HAP-1 (cell line): ENCODE results near the gene TNKS1BP1.

ENCODE experiments used
- DNase-seq, 2 experiments: peaks; one replicate each; pipeline ENCODE4 v3.0.0-alpha.2; 2016 to 2020; ENCODE audit warnings: low spot score in 2 of 2
- H3K27me3 ChIP-seq: fragments of 250-450 bp; sonication (Bioruptor Pico); 2 replicates; pipeline ENCODE4 v1.5.1; 2020; ENCODE audit warnings: low read depth, mild to moderate bottlenecking, moderate library complexity
- H3K36me3 ChIP-seq: fragments of 250-450 bp; sonication (Bioruptor Pico); replicated peaks from 2 replicates; pipeline ENCODE4 v1.5.1; 2020; ENCODE audit warnings: mild to moderate bottlenecking
- H3K4me1 ChIP-seq: fragments of 250-450 bp; sonication (Bioruptor Pico); 2 replicates; pipeline ENCODE4 v1.5.1; 2020; ENCODE audit warnings: mild to moderate bottlenecking
- H3K4me3 ChIP-seq: fragments of 250-450 bp; sonication (Bioruptor Pico); 2 replicates; pipeline ENCODE4 v1.5.1; 2020; ENCODE audit warnings: mild to moderate bottlenecking, moderate library complexity
- H3K9me3 ChIP-seq: fragments of 250-450 bp; sonication (Bioruptor Pico); 2 replicates; pipeline ENCODE4 v1.5.1; 2020; ENCODE audit warnings: mild to moderate bottlenecking, moderate library complexity
- in situ Hi-C: fragments of 300-500 bp; cut with MboI; formaldehyde crosslinking; loops from 3 replicates; pipeline ENCODE4 v1.14.3; 2020; ENCODE audit warnings: low sequenced_read_pairs, inconsistent platforms, mixed read lengths

The TNKS1BP1 gene

GRCh38 chr11:57320719-57321387, 3.9 kb downstream of the TNKS1BP1 start:
- no peaks in the 10 kb centered on the region for H3K27me3 ChIP-seq
- in situ Hi-C loops: no loop called here
- no peak for DNase-seq
- H3K36me3 ChIP-seq: peaks cover 57% of the 10 kb centered on the region
- H3K4me3 ChIP-seq: no peak overlapping the region
- H3K9me3 ChIP-seq: no peaks in the 10 kb centered on the region
- peaks cover 32% of the 10 kb centered on the region for H3K4me1 ChIP-seq

GRCh38 chr11:57320067-57320718, 4.6 kb downstream of the TNKS1BP1 start:
- Histone ChIP-seq H3K36me3 (peaks cover 57% of the 10 kb centered on the region), H3K4me1 (peaks cover 25% of the 10 kb centered on the region), H3K4me3 (no peak overlapping the region), H3K27me3 (no peaks in the 10 kb centered on the region), H3K9me3 (no peaks in the 10 kb centered on the region)
- in situ Hi-C loops: no loop called here
- no peak for DNase-seq

GRCh38 chr11:57318178-57318577, 6.6 kb downstream of the TNKS1BP1 start:
- H3K36me3 ChIP-seq: peaks cover 77% of the 10 kb centered on the region
- in situ Hi-C loops: no loop called here
- H3K4me3 ChIP-seq: no peak overlapping the region
- peaks cover 19% of the 10 kb centered on the region for H3K4me1 ChIP-seq
- no peaks in the 10 kb centered on the region for H3K27me3 ChIP-seq
- H3K9me3 ChIP-seq: no peaks in the 10 kb centered on the region
- no peak for DNase-seq

- DNase-seq: no peak
- in situ Hi-C loops: no loop called here
Measured at GRCh38 chr11:57316017-57316416, 8.7 kb downstream of the TNKS1BP1 start.

GRCh38 chr11:57315491-57315890, 9.3 kb downstream of the TNKS1BP1 start:
- in situ Hi-C loops: no loop called here
- H3K36me3 ChIP-seq: peaks cover 84% of the 10 kb centered on the region

More at GRCh38 chr11:57316017-57316416, 8.7 kb downstream of the TNKS1BP1 start:
- Histone ChIP-seq H3K4me1 (peaks cover 6% of the 10 kb centered on the region; the same call in 1 of the 2 replicates), H3K27me3 (no peaks in the 10 kb centered on the region), H3K9me3 (no peaks in the 10 kb centered on the region), H3K4me3 (no peak overlapping the region), H3K36me3 (peaks cover 84% of the 10 kb centered on the region)

GRCh38 chr11:57314221-57314973, 10.4 kb downstream of the TNKS1BP1 start:
- no peaks in the 10 kb centered on the region for H3K27me3 ChIP-seq
- peaks cover 8% of the 10 kb centered on the region; the same call in 1 of the 2 replicates for H3K4me1 ChIP-seq
- in situ Hi-C loops: no loop called here
- no peak for DNase-seq
- H3K4me3 ChIP-seq: no peak overlapping the region
- H3K9me3 ChIP-seq: no peaks in the 10 kb centered on the region
- peaks cover 87% of the 10 kb centered on the region for H3K36me3 ChIP-seq

More at GRCh38 chr11:57315491-57315890, 9.3 kb downstream of the TNKS1BP1 start:
- Histone ChIP-seq H3K4me1 (peaks cover 8% of the 10 kb centered on the region; the same call in 1 of the 2 replicates), H3K27me3 (no peaks in the 10 kb centered on the region), H3K9me3 (no peaks in the 10 kb centered on the region), H3K4me3 (no peak overlapping the region)
- DNase-seq: no peak

- no peak for DNase-seq
- no peaks in the 10 kb centered on the region for H3K9me3 ChIP-seq
- peaks cover 8% of the 10 kb centered on the region; the same call in 1 of the 2 replicates for H3K4me1 ChIP-seq
- peaks cover 90% of the 10 kb centered on the region for H3K36me3 ChIP-seq
- H3K4me3 ChIP-seq: no peak overlapping the region
- H3K27me3 ChIP-seq: no peaks in the 10 kb centered on the region
- in situ Hi-C loops: no loop called here
Measured at GRCh38 chr11:57313788-57314135, 11.0 kb downstream of the TNKS1BP1 start.

GRCh38 chr11:57313071-57313787, 11.5 kb downstream of the TNKS1BP1 start:
- in situ Hi-C loops: no loop called here
- Histone ChIP-seq H3K27me3 (no peaks in the 10 kb centered on the region), H3K36me3 (peaks cover 90% of the 10 kb centered on the region), H3K4me1 (peaks cover 8% of the 10 kb centered on the region; the same call in 1 of the 2 replicates), H3K4me3 (no peak overlapping the region), H3K9me3 (no peaks in the 10 kb centered on the region)
- no peak for DNase-seq

GRCh38 chr11:57312511-57313021, 12.2 kb downstream of the TNKS1BP1 start:
- H3K36me3 ChIP-seq: peaks cover 87% of the 10 kb centered on the region
- peaks cover 8% of the 10 kb centered on the region; the same call in 1 of the 2 replicates for H3K4me1 ChIP-seq

GRCh38 chr11:57311109-57311936, 13.4 kb downstream of the TNKS1BP1 start:
- H3K36me3 ChIP-seq: peaks cover 82% of the 10 kb centered on the region
- peak; percentile 86 to 96 for DNase-seq
- H3K27me3 ChIP-seq: no peaks in the 10 kb centered on the region
- no peaks in the 10 kb centered on the region for H3K9me3 ChIP-seq
- peak overlapping the region; percentile 32 for H3K4me3 ChIP-seq
- in situ Hi-C loops: no loop called here
- H3K4me1 ChIP-seq: peaks cover 8% of the 10 kb centered on the region; the same call in 1 of the 2 replicates

More at GRCh38 chr11:57312511-57313021, 12.2 kb downstream of the TNKS1BP1 start:
- no peak overlapping the region for H3K4me3 ChIP-seq
- in situ Hi-C loops: no loop called here
- H3K27me3 ChIP-seq: no peaks in the 10 kb centered on the region
- no peaks in the 10 kb centered on the region for H3K9me3 ChIP-seq
- no peak for DNase-seq

- Histone ChIP-seq H3K36me3 (peaks cover 78% of the 10 kb centered on the region), H3K4me1 (peaks cover 8% of the 10 kb centered on the region; the same call in 1 of the 2 replicates)
Measured at GRCh38 chr11:57310630-57311086, 14.1 kb downstream of the TNKS1BP1 start.

GRCh38 chr11:57310091-57310490, 14.7 kb downstream of the TNKS1BP1 start:
- H3K27me3 ChIP-seq: no peaks in the 10 kb centered on the region
- H3K4me3 ChIP-seq: no peak overlapping the region
- no peak for DNase-seq
- H3K36me3 ChIP-seq: peaks cover 78% of the 10 kb centered on the region
- in situ Hi-C loops: no loop called here
- no peaks in the 10 kb centered on the region for H3K9me3 ChIP-seq
- H3K4me1 ChIP-seq: peaks cover 8% of the 10 kb centered on the region; the same call in 1 of the 2 replicates

More at GRCh38 chr11:57310630-57311086, 14.1 kb downstream of the TNKS1BP1 start:
- Histone ChIP-seq H3K27me3 (no peaks in the 10 kb centered on the region), H3K9me3 (no peaks in the 10 kb centered on the region), H3K4me3 (peak overlapping the region; percentile 32)
- DNase-seq: no peak
- in situ Hi-C loops: no loop called here
